ENCODE data around the gene ZNF287.

The ZNF287 gene

GRCh38 chr17:16516594-16517051 is 52.4 kb downstream of the ZNF287 start:
- no peak for TF ChIP-seq EZH2 (IDR thresholded peaks at IDR 0.05; ENCODE audit: borderline replicate concordance, low read depth, low read length, severe bottlenecking)
- no peak for TF ChIP-seq CTCF (IDR thresholded peaks at IDR 0.05; ENCODE audit: borderline replicate concordance, extremely low read depth, low read length, poor library complexity, severe bottlenecking)
- Histone ChIP-seq H3K9me3 (ENCODE audit: insufficient read depth, low read length, severe bottlenecking) (no peaks in the 10 kb centered on the region), H3K4me3 (ENCODE audit: low read depth in 1 of 2, low read length in 2 of 2) (no peak overlapping the region), H3K36me3 (ENCODE audit: insufficient read depth, low read length) (no peaks in the 10 kb centered on the region), H3K79me2 (ENCODE audit: insufficient read depth, low read length) (no peaks in the 10 kb centered on the region), H3K4me1 (ENCODE audit: insufficient read depth, low read length) (peaks cover 7% of the 10 kb centered on the region), H3K9ac (ENCODE audit: low read depth, low read length) (no peak overlapping the region), H4K20me1 (ENCODE audit: insufficient read depth, low read length) (no peaks in the 10 kb centered on the region), H3K27ac (ENCODE audit: low read length) (no peak overlapping the region), H3K4me2 (ENCODE audit: insufficient read depth, low read length) (no peak overlapping the region), H3K27me3 (ENCODE audit: insufficient read depth, low read length, poor library complexity) (peaks cover 4% of the 10 kb centered on the region), H2AFZ (ENCODE audit: low read depth, low read length) (no peak overlapping the region)
- no peak for ATAC-seq (ENCODE audit: insufficient read depth, low read depth)
- DNase-seq: no peak

- H3K79me2 ChIP-seq (ENCODE audit: insufficient read depth, low read length): no peaks in the 10 kb centered on the region
- no peaks in the 10 kb centered on the region for H4K20me1 ChIP-seq (ENCODE audit: insufficient read depth, low read length)
- H3K9ac ChIP-seq (ENCODE audit: low read depth, low read length): no peak overlapping the region
- no peak overlapping the region for H3K27ac ChIP-seq (ENCODE audit: low read length)
- H3K4me2 ChIP-seq (ENCODE audit: insufficient read depth, low read length): no peak overlapping the region
- peaks cover 2% of the 10 kb centered on the region for H3K4me1 ChIP-seq (ENCODE audit: insufficient read depth, low read length)
- peaks cover 4% of the 10 kb centered on the region for H3K27me3 ChIP-seq (ENCODE audit: insufficient read depth, low read length, poor library complexity)
- DNase-seq: no peak
- no peaks in the 10 kb centered on the region for H3K36me3 ChIP-seq (ENCODE audit: insufficient read depth, low read length)
- no peak overlapping the region for H2AFZ ChIP-seq (ENCODE audit: low read depth, low read length)
- no peak for TF ChIP-seq CTCF (IDR thresholded peaks at IDR 0.05; ENCODE audit: borderline replicate concordance, extremely low read depth, low read length, poor library complexity, severe bottlenecking)
- no peak for TF ChIP-seq EZH2 (IDR thresholded peaks at IDR 0.05; ENCODE audit: borderline replicate concordance, low read depth, low read length, severe bottlenecking)
- H3K9me3 ChIP-seq (ENCODE audit: insufficient read depth, low read length, severe bottlenecking): no peaks in the 10 kb centered on the region
- H3K4me3 ChIP-seq (ENCODE audit: low read depth in 1 of 2, low read length in 2 of 2): no peak overlapping the region
- no peak for ATAC-seq (ENCODE audit: insufficient read depth, low read depth)
These were observed 53.1 kb downstream of the ZNF287 start for GRCh38 chr17:16515933-16516332.

- DNase-seq (no peak), ATAC-seq (ENCODE audit: insufficient read depth, low read depth) (no peak)
- no peak overlapping the region for H3K4me3 ChIP-seq (ENCODE audit: low read depth in 1 of 2, low read length in 2 of 2)
- no peaks in the 10 kb centered on the region for H3K79me2 ChIP-seq (ENCODE audit: insufficient read depth, low read length)
- no peak overlapping the region for H3K27ac ChIP-seq (ENCODE audit: low read length)
- no peak overlapping the region for H3K9ac ChIP-seq (ENCODE audit: low read depth, low read length)
- no peaks in the 10 kb centered on the region for H3K36me3 ChIP-seq (ENCODE audit: insufficient read depth, low read length)
- H4K20me1 ChIP-seq (ENCODE audit: insufficient read depth, low read length): no peaks in the 10 kb centered on the region
- H3K27me3 ChIP-seq (ENCODE audit: insufficient read depth, low read length, poor library complexity): peaks cover 4% of the 10 kb centered on the region
- no peak overlapping the region for H2AFZ ChIP-seq (ENCODE audit: low read depth, low read length)
- no peaks in the 10 kb centered on the region for H3K9me3 ChIP-seq (ENCODE audit: insufficient read depth, low read length, severe bottlenecking)
- no peak overlapping the region for H3K4me2 ChIP-seq (ENCODE audit: insufficient read depth, low read length)
- H3K4me1 ChIP-seq (ENCODE audit: insufficient read depth, low read length): no peaks in the 10 kb centered on the region
- no peak for TF ChIP-seq EZH2 (IDR thresholded peaks at IDR 0.05; ENCODE audit: borderline replicate concordance, low read depth, low read length, severe bottlenecking)
- no peak for TF ChIP-seq CTCF (IDR thresholded peaks at IDR 0.05; ENCODE audit: borderline replicate concordance, extremely low read depth, low read length, poor library complexity, severe bottlenecking)
These were observed 55.1 kb downstream of the ZNF287 start for GRCh38 chr17:16513873-16514272.

GRCh38 chr17:16512011-16512410 is 57.0 kb downstream of the ZNF287 start:
- H3K36me3 ChIP-seq (ENCODE audit: insufficient read depth, low read length): no peaks in the 10 kb centered on the region
- no peak overlapping the region for H3K4me2 ChIP-seq (ENCODE audit: insufficient read depth, low read length)
- TF ChIP-seq EZH2 (IDR thresholded peaks at IDR 0.05; ENCODE audit: borderline replicate concordance, low read depth, low read length, severe bottlenecking): no peak
- TF ChIP-seq CTCF (IDR thresholded peaks at IDR 0.05; ENCODE audit: borderline replicate concordance, extremely low read depth, low read length, poor library complexity, severe bottlenecking): no peak
- no peaks in the 10 kb centered on the region for H3K79me2 ChIP-seq (ENCODE audit: insufficient read depth, low read length)
- no peaks in the 10 kb centered on the region for H3K9me3 ChIP-seq (ENCODE audit: insufficient read depth, low read length, severe bottlenecking)
- H4K20me1 ChIP-seq (ENCODE audit: insufficient read depth, low read length): no peaks in the 10 kb centered on the region
- no peak for DNase-seq
- H3K4me1 ChIP-seq (ENCODE audit: insufficient read depth, low read length): no peaks in the 10 kb centered on the region
- H3K4me3 ChIP-seq (ENCODE audit: low read depth in 1 of 2, low read length in 2 of 2): no peak overlapping the region
- H3K27me3 ChIP-seq (ENCODE audit: insufficient read depth, low read length, poor library complexity): peaks cover 4% of the 10 kb centered on the region
- no peak overlapping the region for H3K27ac ChIP-seq (ENCODE audit: low read length)
- H2AFZ ChIP-seq (ENCODE audit: low read depth, low read length): no peak overlapping the region
- no peak for ATAC-seq (ENCODE audit: insufficient read depth, low read depth)
- no peak overlapping the region for H3K9ac ChIP-seq (ENCODE audit: low read depth, low read length)

Data from DND-41 (cell line).